Measurements from ENCODE around the gene DGKB. TPM values are rescaled to one million over a fixed set of nuclear protein-coding genes. Genes with fewer than 3 reads are reported as not detected.

The DGKB gene
- total RNA-seq, 1 donor from 2014 or later: 5.5 TPM

- no peaks in the 10 kb centered on the region for H3K79me2 ChIP-seq (ENCODE audit: low read depth)
- H3F3A ChIP-seq (ENCODE audit: low read depth): no peaks in the 10 kb centered on the region
- Mint-ChIP-seq H3K27me3 (ENCODE audit: insufficient read depth, low read depth) (peaks cover 2% of the 10 kb centered on the region), H3K27ac (no peak overlapping the region), H3K9me3 (no peaks in the 10 kb centered on the region), H3K36me3 (no peaks in the 10 kb centered on the region), H3K4me3 (no peak overlapping the region), H3K4me1 (no peaks in the 10 kb centered on the region)
- H2AFZ ChIP-seq (replicated peaks): no peak overlapping the region
- no peak overlapping the region for H3K4me2 ChIP-seq
- DNase-seq (ENCODE audit: low spot score): no peak
- TF ChIP-seq EZH2phosphoT487 (IDR thresholded peaks at IDR 0.05) (no peak), EZH2 (IDR thresholded peaks at IDR 0.05) (no peak), CTCF (IDR thresholded peaks at IDR 0.05) (no peak)
- no peaks in the 10 kb centered on the region for H3K27me3 ChIP-seq
- no peak overlapping the region for H3K4me3 ChIP-seq
- no peaks in the 10 kb centered on the region for H3K9me3 ChIP-seq (ENCODE audit: low read depth)
- H3K4me1 ChIP-seq: peaks cover 6% of the 10 kb centered on the region
- H3K27ac ChIP-seq: no peak overlapping the region
- H3K9ac ChIP-seq: no peak overlapping the region
- no peaks in the 10 kb centered on the region for H4K20me1 ChIP-seq (ENCODE audit: low read depth)
- H3K36me3 ChIP-seq: no peaks in the 10 kb centered on the region
These were observed 744.4 kb downstream of the DGKB start for GRCh38 chr7:14158111-14158510.

GRCh38 chr7:14156436-14156835 is 746.1 kb downstream of the DGKB start:
- H3K9me3 ChIP-seq (ENCODE audit: low read depth): no peaks in the 10 kb centered on the region
- TF ChIP-seq EZH2phosphoT487 (IDR thresholded peaks at IDR 0.05) (no peak), EZH2 (IDR thresholded peaks at IDR 0.05) (no peak), CTCF (IDR thresholded peaks at IDR 0.05) (no peak)
- H3K9ac ChIP-seq: no peak overlapping the region
- no peaks in the 10 kb centered on the region for H3K36me3 ChIP-seq
- DNase-seq (ENCODE audit: low spot score): no peak
- H2AFZ ChIP-seq (replicated peaks): no peak overlapping the region
- H3K4me2 ChIP-seq: no peak overlapping the region
- Mint-ChIP-seq H3K4me3 (no peak overlapping the region), H3K27ac (no peak overlapping the region), H3K27me3 (ENCODE audit: insufficient read depth, low read depth) (peaks cover 2% of the 10 kb centered on the region), H3K9me3 (no peaks in the 10 kb centered on the region), H3K36me3 (no peaks in the 10 kb centered on the region), H3K4me1 (no peaks in the 10 kb centered on the region)
- peaks cover 6% of the 10 kb centered on the region for H3K4me1 ChIP-seq
- no peak overlapping the region for H3K4me3 ChIP-seq
- no peak overlapping the region for H3K27ac ChIP-seq
- H3K79me2 ChIP-seq (ENCODE audit: low read depth): no peaks in the 10 kb centered on the region
- no peaks in the 10 kb centered on the region for H4K20me1 ChIP-seq (ENCODE audit: low read depth)
- H3F3A ChIP-seq (ENCODE audit: low read depth): no peaks in the 10 kb centered on the region
- H3K27me3 ChIP-seq: no peaks in the 10 kb centered on the region

- TF ChIP-seq EZH2 (IDR thresholded peaks at IDR 0.05) (no peak), EZH2phosphoT487 (IDR thresholded peaks at IDR 0.05) (no peak)
- Histone ChIP-seq H3K27ac (no peak overlapping the region), H3K27me3 (no peaks in the 10 kb centered on the region), H3K4me1 (peaks cover 6% of the 10 kb centered on the region), H2AFZ (replicated peaks) (peak overlapping the region; percentile 38), H3K36me3 (no peaks in the 10 kb centered on the region), H3K9ac (no peak overlapping the region), H3K4me3 (no peak overlapping the region), H3K4me2 (no peak overlapping the region), H3K9me3 (ENCODE audit: low read depth) (no peaks in the 10 kb centered on the region), H3F3A (ENCODE audit: low read depth) (no peaks in the 10 kb centered on the region), H4K20me1 (ENCODE audit: low read depth) (no peaks in the 10 kb centered on the region), H3K79me2 (ENCODE audit: low read depth) (no peaks in the 10 kb centered on the region)
- no peaks in the 10 kb centered on the region for H3K4me1 Mint-ChIP-seq
- no peak overlapping the region for H3K27ac Mint-ChIP-seq
- no peak overlapping the region for H3K4me3 Mint-ChIP-seq
- H3K27me3 Mint-ChIP-seq (ENCODE audit: insufficient read depth, low read depth): no peaks in the 10 kb centered on the region
- DNase-seq (ENCODE audit: low spot score): no peak
- no peaks in the 10 kb centered on the region for H3K9me3 Mint-ChIP-seq
- H3K36me3 Mint-ChIP-seq: no peaks in the 10 kb centered on the region
These were observed 753.6 kb downstream of the DGKB start for GRCh38 chr7:14148974-14149373.

GRCh38 chr7:14147532-14147931 is 755.0 kb downstream of the DGKB start:
- Mint-ChIP-seq H3K27me3 (ENCODE audit: insufficient read depth, low read depth) (no peaks in the 10 kb centered on the region), H3K36me3 (no peaks in the 10 kb centered on the region), H3K9me3 (no peaks in the 10 kb centered on the region), H3K4me3 (no peak overlapping the region), H3K4me1 (no peaks in the 10 kb centered on the region), H3K27ac (no peak overlapping the region)
- H3F3A ChIP-seq (ENCODE audit: low read depth): no peaks in the 10 kb centered on the region
- no peaks in the 10 kb centered on the region for H3K4me1 ChIP-seq
- no peak overlapping the region for H3K4me2 ChIP-seq
- H4K20me1 ChIP-seq (ENCODE audit: low read depth): no peaks in the 10 kb centered on the region
- H3K9ac ChIP-seq: no peak overlapping the region
- no peak overlapping the region for H2AFZ ChIP-seq (replicated peaks)
- H3K79me2 ChIP-seq (ENCODE audit: low read depth): no peaks in the 10 kb centered on the region
- no peaks in the 10 kb centered on the region for H3K9me3 ChIP-seq (ENCODE audit: low read depth)
- no peak for DNase-seq (ENCODE audit: low spot score)
- TF ChIP-seq EZH2 (IDR thresholded peaks at IDR 0.05) (no peak), EZH2phosphoT487 (IDR thresholded peaks at IDR 0.05) (no peak), CTCF (IDR thresholded peaks at IDR 0.05) (no peak)
- H3K4me3 ChIP-seq: no peak overlapping the region
- H3K27ac ChIP-seq: no peak overlapping the region
- no peaks in the 10 kb centered on the region for H3K27me3 ChIP-seq
- H3K36me3 ChIP-seq: no peaks in the 10 kb centered on the region
